Right lobe of liver (tissue), 4 donors: ENCODE results near the gene GAREM2.

Experiments used
- POLR2A ChIP-seq: fragments of 450-650 bp; IDR thresholded peaks from one replicate; pipeline ENCODE4 v1.6.1; 2017; ENCODE audit warnings: antibody characterized with exemption, mild to moderate bottlenecking
- TF ChIP-seq, protein P1 (sequence below), 4 donors: fragments of 200-600 bp in 3 of 4; fragments of 450-650 bp in 1 of 4; IDR thresholded peaks; one replicate each; pipeline versions ENCODE4 v1.5.1 to v1.8.0; 2016 to 2022; ENCODE audit warnings: antibody characterized with exemption in 4 of 4, mild to moderate bottlenecking in 2 of 4
- donor health status: DM: no; HTN: no; CAD: no.
- donor health status: DM: no; HTN: no; CAD: no.
- donor health status: DM: no; HTN: yes; CAD: no.

- TF ChIP-seq, protein P1, sequence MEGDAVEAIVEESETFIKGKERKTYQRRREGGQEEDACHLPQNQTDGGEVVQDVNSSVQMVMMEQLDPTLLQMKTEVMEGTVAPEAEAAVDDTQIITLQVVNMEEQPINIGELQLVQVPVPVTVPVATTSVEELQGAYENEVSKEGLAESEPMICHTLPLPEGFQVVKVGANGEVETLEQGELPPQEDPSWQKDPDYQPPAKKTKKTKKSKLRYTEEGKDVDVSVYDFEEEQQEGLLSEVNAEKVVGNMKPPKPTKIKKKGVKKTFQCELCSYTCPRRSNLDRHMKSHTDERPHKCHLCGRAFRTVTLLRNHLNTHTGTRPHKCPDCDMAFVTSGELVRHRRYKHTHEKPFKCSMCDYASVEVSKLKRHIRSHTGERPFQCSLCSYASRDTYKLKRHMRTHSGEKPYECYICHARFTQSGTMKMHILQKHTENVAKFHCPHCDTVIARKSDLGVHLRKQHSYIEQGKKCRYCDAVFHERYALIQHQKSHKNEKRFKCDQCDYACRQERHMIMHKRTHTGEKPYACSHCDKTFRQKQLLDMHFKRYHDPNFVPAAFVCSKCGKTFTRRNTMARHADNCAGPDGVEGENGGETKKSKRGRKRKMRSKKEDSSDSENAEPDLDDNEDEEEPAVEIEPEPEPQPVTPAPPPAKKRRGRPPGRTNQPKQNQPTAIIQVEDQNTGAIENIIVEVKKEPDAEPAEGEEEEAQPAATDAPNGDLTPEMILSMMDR (IDR thresholded peaks at IDR 0.05) = no peak
- no peak for TF ChIP-seq POLR2A
These were observed 33.4 kb upstream of the GAREM2 start for GRCh38 chr2:26139269-26140183.
